Limb (tissue), 2 donors: ENCODE data around the gene ABCC3.
A peak's percentile ranks its signal among the peaks of the same experiment; 100 is the strongest.
"Not testable (repeated sequence)": the region's sequence is repeated elsewhere in the genome, so short reads cannot be mapped to it uniquely, and the experiment has no call there.

ENCODE experiments used
- DNase-seq, 2 donors: peaks; one replicate each; pipeline ENCODE4 v3.0.0-alpha.2; 2016; ENCODE audit errors: extremely low spot score in 2 of 2

ABCC3 gene

GRCh38 chr17:50666316-50666715 is 31.6 kb downstream of the ABCC3 start:
- DNase-seq, result no peak

DNA sequence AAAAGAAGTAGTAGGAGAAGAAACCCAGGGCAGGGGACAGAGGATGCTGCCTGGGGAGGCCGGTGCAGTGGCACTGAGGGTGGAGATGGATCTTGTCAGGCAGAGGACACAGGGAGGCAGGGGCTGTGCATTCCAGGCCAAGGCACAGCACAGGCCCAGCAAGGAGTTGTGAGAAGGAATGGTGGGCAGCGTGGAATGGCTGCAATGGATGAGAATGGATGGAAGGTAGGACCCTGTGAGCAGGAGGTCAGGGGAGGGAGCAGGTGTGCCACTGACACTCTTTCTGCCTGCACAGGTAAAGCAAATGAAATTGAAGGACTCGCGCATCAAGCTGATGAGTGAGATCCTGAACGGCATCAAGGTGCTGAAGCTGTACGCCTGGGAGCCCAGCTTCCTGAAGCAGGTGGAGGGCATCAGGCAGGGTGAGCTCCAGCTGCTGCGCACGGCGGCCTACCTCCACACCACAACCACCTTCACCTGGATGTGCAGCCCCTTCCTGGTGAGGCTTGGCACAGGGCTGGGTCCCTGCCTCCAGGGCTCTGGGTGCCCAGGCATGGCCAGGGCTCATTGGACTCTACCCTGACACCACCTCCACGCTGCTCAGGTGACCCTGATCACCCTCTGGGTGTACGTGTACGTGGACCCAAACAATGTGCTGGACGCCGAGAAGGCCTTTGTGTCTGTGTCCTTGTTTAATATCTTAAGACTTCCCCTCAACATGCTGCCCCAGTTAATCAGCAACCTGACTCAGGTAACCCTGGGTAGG is 32.8 kb downstream of the ABCC3 start:
- DNase-seq, result no peak

DNA sequence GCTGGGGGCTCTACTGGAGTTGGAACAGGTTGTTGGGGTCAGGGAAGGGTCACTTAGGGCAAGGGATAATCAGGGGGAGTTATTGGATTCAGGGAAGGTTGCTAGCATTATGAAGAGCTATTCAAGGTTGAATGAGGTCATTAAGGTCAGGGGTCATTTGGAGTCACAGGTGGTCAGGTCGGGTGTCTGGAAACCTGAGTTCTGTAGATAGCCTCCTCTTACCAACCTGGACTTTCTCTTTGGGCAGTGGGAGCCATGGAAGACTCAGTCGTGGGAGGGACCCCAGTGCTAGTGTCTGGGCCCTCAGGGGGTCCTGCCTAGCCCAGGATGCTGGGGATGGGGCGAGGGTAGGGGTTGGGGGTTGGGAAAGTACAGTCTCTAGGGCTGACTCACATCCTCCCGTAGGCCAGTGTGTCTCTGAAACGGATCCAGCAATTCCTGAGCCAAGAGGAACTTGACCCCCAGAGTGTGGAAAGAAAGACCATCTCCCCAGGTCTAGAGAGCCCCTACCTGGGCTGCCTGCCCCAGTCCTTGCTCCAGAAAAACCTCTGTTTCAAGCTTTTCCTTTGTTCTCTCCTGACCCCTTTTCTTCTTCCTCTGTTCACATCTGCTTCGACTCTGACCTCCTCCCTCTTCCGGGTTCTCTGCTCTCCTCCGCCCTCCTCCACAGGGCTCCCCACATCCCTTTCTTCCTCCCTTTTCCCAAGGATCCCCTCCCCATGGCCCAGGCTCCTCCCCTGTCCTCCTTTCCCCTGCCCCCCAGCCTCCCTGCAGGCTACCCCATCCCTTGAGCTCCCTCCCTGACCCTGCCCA is 33.5 kb downstream of the ABCC3 start:
- no peak for DNase-seq

DNA sequence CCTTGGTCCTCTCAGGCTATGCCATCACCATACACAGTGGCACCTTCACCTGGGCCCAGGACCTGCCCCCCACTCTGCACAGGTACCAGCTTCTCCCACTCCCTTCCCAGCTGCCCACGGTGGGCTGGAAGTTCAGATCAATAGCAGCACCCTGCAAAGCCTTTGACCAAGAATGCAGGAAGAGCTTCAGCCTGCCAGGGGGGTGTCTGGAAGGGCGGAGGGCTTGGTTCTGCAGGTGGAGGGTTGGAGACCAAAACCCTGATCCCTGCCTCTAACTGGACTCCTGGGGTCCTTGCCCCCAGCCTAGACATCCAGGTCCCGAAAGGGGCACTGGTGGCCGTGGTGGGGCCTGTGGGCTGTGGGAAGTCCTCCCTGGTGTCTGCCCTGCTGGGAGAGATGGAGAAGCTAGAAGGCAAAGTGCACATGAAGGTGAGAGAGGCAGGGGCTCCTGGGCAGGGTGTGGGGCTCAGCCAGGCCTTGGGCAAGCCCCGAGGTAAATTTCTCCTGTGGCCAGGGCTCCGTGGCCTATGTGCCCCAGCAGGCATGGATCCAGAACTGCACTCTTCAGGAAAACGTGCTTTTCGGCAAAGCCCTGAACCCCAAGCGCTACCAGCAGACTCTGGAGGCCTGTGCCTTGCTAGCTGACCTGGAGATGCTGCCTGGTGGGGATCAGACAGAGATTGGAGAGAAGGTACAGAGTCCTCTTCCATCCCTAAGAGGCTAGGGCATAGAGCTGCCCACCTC is 34.3 kb downstream of the ABCC3 start:
- DNase-seq, result no peak

GRCh38 chr17:50672071-50672470 is 37.4 kb downstream of the ABCC3 start:
- DNase-seq, result no peak

GRCh38 chr17:50672831-50673551 is 38.3 kb downstream of the ABCC3 start:
- DNase-seq, result no peak

GRCh38 chr17:50675190-50675589 is 40.5 kb downstream of the ABCC3 start:
- DNase-seq, result no peak

DNA sequence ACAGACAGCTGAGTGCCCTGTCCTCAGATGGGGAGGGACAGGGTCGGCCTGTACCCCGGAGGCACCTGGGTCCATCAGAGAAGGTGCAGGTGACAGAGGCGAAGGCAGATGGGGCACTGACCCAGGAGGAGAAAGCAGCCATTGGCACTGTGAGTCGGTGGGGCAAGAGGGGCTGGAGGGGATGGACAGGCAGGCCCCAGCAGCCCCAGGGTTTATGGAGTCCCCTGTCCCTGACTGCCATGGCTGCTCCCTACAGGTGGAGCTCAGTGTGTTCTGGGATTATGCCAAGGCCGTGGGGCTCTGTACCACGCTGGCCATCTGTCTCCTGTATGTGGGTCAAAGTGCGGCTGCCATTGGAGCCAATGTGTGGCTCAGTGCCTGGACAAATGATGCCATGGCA is 40.9 kb downstream of the ABCC3 start:
- DNase-seq, result no peak

- DNase-seq, result no peak
These were observed 41.6 kb downstream of the ABCC3 start for GRCh38 chr17:50676065-50676975.

DNA sequence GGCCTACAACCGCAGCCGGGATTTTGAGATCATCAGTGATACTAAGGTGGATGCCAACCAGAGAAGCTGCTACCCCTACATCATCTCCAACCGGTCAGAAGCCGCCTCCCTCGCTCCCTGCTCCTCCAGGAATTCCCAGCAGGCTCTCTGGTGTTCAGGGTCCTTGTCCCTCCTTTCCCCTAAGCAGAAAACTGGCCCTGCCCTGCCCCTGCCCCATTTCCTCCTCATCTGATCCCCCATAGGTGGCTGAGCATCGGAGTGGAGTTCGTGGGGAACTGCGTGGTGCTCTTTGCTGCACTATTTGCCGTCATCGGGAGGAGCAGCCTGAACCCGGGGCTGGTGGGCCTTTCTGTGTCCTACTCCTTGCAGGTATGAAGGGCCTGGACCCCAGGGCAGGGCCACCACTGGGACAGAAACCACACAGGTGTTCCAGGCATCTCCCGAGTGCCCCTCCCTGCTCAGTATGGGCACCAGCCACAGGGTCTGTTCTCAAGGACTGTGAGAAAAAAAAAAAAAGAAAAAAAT is 43.2 kb downstream of the ABCC3 start:
- DNase-seq, result no peak

GRCh38 chr17:50679008-50679544 is 44.4 kb downstream of the ABCC3 start:
- no peak for DNase-seq

DNA sequence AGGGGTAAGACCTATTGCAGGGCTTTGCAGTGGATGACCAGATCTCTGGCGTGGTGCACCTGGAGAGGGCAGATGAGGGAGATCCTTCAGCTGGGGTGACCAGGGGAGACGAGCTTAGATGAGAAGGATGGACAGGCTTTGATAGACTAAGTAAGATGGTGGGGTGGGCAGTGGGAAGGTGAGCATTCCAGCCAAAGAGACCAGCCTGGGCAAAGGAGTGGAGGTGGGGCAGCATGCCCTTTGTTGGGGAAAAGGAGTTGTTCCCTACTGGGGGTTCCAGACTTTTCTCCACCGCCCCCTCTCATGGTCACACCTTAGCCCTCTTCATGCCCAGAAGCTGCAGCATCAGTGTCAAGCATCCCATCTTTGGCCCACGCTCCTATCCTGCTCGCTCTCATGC is 45.4 kb downstream of the ABCC3 start:
- no peak for DNase-seq

DNA sequence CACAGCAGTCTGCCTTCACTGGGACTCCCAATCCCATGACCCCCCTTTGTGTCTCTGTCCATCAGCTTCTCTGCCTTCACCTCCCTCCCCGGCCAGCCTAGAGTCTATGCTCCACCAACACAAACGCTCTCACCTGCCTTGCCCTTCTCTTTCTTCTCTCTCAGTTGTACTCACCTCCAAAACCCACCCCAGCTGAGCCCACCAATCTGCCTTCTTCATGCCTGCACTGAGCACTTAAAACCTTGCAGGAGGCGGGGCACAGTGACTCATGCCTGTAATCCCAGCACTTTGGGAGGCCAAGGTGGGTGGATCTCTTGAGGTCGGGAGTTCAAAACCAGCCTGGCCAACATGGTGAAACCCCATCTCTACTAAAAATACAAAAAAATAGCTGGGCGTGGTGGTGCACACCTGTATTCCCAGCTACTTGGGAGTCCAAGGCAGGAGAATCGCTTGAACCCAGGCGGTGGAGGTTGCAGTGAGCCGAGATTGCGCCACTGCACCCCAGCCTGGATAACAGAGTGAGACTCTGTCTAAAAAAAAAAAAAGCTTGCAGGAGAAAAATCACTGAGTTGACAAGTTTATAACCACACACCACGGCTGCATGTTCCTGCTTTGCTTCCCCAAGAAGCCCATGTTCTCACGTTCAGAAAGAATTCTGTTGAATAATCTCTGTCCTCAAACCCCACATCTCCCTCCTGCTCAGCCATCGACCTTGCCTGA is 46.0 kb downstream of the ABCC3 start:
- DNase-seq, result not testable (repeated sequence)

DNA sequence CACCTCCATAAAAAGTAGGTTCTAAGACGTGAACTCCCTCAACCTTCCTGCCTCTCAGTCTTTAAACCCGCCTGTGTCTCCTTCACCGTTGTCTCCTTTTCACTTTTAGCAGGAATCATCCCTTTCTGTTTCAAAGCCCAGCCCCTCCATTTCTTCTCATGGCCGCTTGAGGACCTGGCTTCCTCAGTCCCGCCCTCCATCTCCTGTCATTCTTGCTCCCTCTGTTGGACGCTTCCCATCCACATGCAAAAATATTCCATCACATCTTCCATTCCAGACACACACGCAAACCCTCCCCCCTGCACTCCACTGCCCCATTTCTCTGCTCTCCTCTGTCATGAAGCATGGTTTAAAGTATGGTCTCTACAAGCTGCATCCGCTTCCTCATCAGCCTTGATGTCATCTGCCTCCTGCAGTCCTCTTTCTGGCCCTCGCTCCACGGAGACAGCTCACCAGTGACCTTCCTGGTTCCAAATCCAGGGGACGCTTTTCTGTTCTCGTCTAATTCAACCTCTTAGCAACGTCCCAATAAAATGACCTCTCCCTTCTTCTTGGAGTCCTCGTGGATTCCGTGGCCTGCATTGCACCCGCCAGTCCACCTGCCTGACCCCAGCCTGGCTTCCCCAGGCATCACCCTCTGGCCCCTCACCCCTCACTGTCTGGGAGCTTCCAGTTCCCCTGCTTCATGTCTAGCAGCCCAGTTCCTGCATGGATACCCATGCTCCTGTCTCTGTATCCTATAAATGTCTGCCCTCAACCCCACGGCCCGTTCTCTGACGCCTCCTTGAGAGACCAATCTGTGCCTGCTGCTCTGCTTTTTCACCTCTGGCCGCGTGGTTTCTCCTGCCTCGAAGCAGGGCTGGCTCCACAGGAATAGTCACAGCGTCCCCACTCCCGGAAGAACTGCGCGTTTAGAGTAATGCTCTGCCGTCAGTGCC is 46.9 kb downstream of the ABCC3 start:
- DNase-seq, result peak; percentile 71 to 78

DNA sequence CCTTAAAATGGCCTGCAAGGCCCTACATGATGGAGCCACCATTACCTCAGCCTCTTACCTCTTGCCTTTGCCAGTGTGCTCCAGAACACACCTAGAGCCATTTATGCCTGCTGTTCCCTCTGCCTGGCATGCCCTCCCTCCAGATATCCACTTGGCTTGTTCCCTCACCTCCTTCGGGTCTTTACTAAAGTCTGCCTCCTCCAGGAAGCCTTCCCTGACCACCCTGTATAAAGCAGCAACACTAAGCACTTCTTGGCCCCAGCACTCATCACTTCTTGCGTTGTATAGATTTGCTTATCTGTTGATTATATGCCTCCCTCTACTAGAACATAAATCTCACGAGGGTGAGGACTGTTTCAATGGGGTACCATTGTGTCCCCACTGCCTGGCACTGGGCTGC is 47.8 kb downstream of the ABCC3 start:
- no peak for DNase-seq

DNA sequence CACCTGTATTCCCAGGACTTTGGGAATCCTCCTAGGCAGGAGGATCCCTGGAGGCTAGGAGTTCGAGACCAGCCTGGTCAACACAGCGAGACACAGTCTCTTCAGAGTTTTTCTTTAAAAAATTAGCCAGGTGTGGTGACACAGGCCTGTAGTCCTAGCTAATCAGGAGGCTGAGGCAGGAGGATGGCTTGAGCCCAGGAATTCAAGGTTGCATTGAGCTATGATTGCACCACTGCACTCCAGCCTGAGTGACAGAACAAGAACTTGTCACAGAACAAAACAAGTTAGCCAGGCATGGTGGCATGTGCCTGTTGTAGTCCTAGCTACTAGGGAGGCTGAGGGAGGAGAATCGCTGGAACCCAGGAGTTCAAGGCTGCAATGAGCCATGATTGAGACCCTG is 48.3 kb downstream of the ABCC3 start:
- no peak for DNase-seq

- no peak for DNase-seq
These were observed 49.0 kb downstream of the ABCC3 start for GRCh38 chr17:50683434-50684287.
